RKO (cell line): ENCODE results near the gene ILKAP.

Experiments
- DNase-seq: peaks from one replicate; pipeline ENCODE4 v3.0.0-alpha.2; 2016; ENCODE audit warnings: low spot score

Gene ILKAP

GRCh38 chr2:238166391-238167343, 36.8 kb downstream of the ILKAP start:
- no peak for DNase-seq

- DNase-seq, result no peak
Observed at GRCh38 chr2:238165288-238165921, 38.1 kb downstream of the ILKAP start.

- DNase-seq, result no peak
Observed at GRCh38 chr2:238164906-238165287, 38.6 kb downstream of the ILKAP start.

GRCh38 chr2:238163481-238164198, 39.9 kb downstream of the ILKAP start:
- no peak for DNase-seq

GRCh38 chr2:238162846-238163441, 40.6 kb downstream of the ILKAP start:
- peak; percentile 36 for DNase-seq

GRCh38 chr2:238162251-238162845, 41.1 kb downstream of the ILKAP start:
- DNase-seq, result no peak

GRCh38 chr2:238161291-238162051, 42.0 kb downstream of the ILKAP start:
- DNase-seq, result no peak

GRCh38 chr2:238160206-238161129, 43.0 kb downstream of the ILKAP start:
- DNase-seq, result no peak

- no peak for DNase-seq
Observed at GRCh38 chr2:238159661-238160205, 43.8 kb downstream of the ILKAP start.

GRCh38 chr2:238159071-238159539, 44.4 kb downstream of the ILKAP start:
- no peak for DNase-seq

- peak; percentile 47 for DNase-seq
Observed at GRCh38 chr2:238158509-238159070, 44.9 kb downstream of the ILKAP start, which contains the start of gene ERFE. TSS of gene ERFE (plus strand) at chr2:238158970. CDS start at chr2:238159008, 38 bp downstream.

- no peak for DNase-seq
Observed at GRCh38 chr2:238158018-238158508, 45.4 kb downstream of the ILKAP start.

- no peak for DNase-seq
Observed at GRCh38 chr2:238157506-238158017, 45.9 kb downstream of the ILKAP start.

GRCh38 chr2:238155761-238156694, 47.5 kb downstream of the ILKAP start:
- no peak for DNase-seq

- no peak for DNase-seq
Observed at GRCh38 chr2:238155051-238155760, 48.3 kb downstream of the ILKAP start.

GRCh38 chr2:238154570-238154969, 48.9 kb downstream of the ILKAP start:
- no peak for DNase-seq
